Prostate gland (tissue), 2 donors: ENCODE results near the gene A3GALT2. TPM values are rescaled to one million over a fixed set of nuclear protein-coding genes. Genes with fewer than 3 reads are reported as not detected.

Experiments used
- DNase-seq: peaks from one replicate; pipeline ENCODE4 v3.0.0-alpha.2; 2019; ENCODE audit warnings: low spot score
- H3K27ac ChIP-seq, 2 donors: fragments of 200-600 bp; sonication (generic); 2 replicates each; pipeline ENCODE4 v1.5.1; 2017 to 2019
- H3K27me3 ChIP-seq: fragments of 200-600 bp; sonication (generic); replicated peaks from 2 replicates; pipeline ENCODE4 v1.5.1; 2019; ENCODE audit not compliant: insufficient read depth
- H3K36me3 ChIP-seq, 2 donors: fragments of 200-600 bp; sonication (generic); 1 replicate in 1 of 2; 2 replicates in 1 of 2; pipeline versions ENCODE4 v1.5.1 to v1.8.1; 2017 to 2019
- H3K4me1 ChIP-seq: fragments of 200-600 bp; sonication (generic); replicated peaks from 2 replicates; pipeline ENCODE4 v1.5.1; 2019
- H3K4me3 ChIP-seq, 2 donors: fragments of 200-600 bp; sonication (generic); 2 replicates each; pipeline ENCODE4 v1.5.1; 2017 to 2019
- H3K9me3 ChIP-seq: fragments of 200-600 bp; sonication (generic); 2 replicates; pipeline ENCODE4 v1.5.1; 2017
- CTCF ChIP-seq, 4 experiments: fragments of 200-600 bp in 2 of 4; fragments of 450-650 bp in 2 of 4; sonication (generic) in 2 of 4; IDR thresholded peaks; 1 replicate in 3 of 4; 2 replicates in 1 of 4; pipeline ENCODE4 v1.5.1; 2016 to 2019; ENCODE audit warnings: antibody characterized with exemption in 4 of 4, mild to moderate bottlenecking in 2 of 4, moderate library complexity in 2 of 4
- POLR2A ChIP-seq: fragments of 450-650 bp; IDR thresholded peaks from one replicate; pipeline ENCODE4 v1.6.1; 2016; ENCODE audit warnings: antibody characterized with exemption, mild to moderate bottlenecking
- POLR2AphosphoS5 ChIP-seq: sonication (generic); formaldehyde crosslinking; IDR thresholded peaks from one replicate; pipeline ENCODE4 v1.6.1; 2017; ENCODE audit warnings: antibody characterized with exemption
- WGBS: methylation state at CpG from one replicate; pipeline ENCODE4 v1.1.5; 2018; 5-methylcytosine and 5-hydroxymethylcytosine counted together
- intact Hi-C: fragments of 100-400 bp; cut with DNase I; formaldehyde crosslinking; loops from one replicate; pipeline ENCODE4 v1.14.2; 2022
- total RNA-seq, 2 donors: library from RNA; depleted of rRNA; stranded (reverse); fragments of >200 nt; gene quantifications; one replicate each; pipeline ENCODE4 v1.1.0, GENCODE V29; 2016

The A3GALT2 gene
- total RNA-seq, 2 donors from 2014 or later: 0.46 TPM; not detected in 1

GRCh38 chr1:33331444-33332356, 10.8 kb upstream of the A3GALT2 start:
- H3K27ac ChIP-seq: peak overlapping the region; percentile 50 to 57

GRCh38 chr1:33330906-33331305, 10.0 kb upstream of the A3GALT2 start:
- Histone ChIP-seq H3K27me3 (no peaks in the 10 kb centered on the region), H3K27ac (no peak overlapping the region), H3K4me3 (no peak overlapping the region), H3K9me3 (no peaks in the 10 kb centered on the region), H3K4me1 (no peaks in the 10 kb centered on the region), H3K36me3 (peaks cover 5 to 17% of the 10 kb centered on the region in 2 donors)
- WGBS: 94% methylated on average over 7 of the region's 7 CpGs
- TF ChIP-seq CTCF (IDR thresholded peaks at IDR 0.05) (no peak), POLR2AphosphoS5 (no peak), POLR2A (no peak)
- DNase-seq: no peak
- intact Hi-C loops: loop anchor here (5.0 kb wide), 1 partner anchor 74 kb away; the partner anchor contains the start of gene ZNF362

More at GRCh38 chr1:33331444-33332356, 10.8 kb upstream of the A3GALT2 start:
- Histone ChIP-seq H3K9me3 (no peaks in the 10 kb centered on the region), H3K36me3 (peaks cover 5 to 11% of the 10 kb centered on the region in 2 donors), H3K4me1 (no peaks in the 10 kb centered on the region), H3K27me3 (no peaks in the 10 kb centered on the region), H3K4me3 (no peak overlapping the region)
- intact Hi-C loops: loop anchor here (5.0 kb wide), 1 partner anchor 74 kb away; the partner anchor contains the start of gene ZNF362
- TF ChIP-seq POLR2A (no peak), POLR2AphosphoS5 (no peak), CTCF (IDR thresholded peaks at IDR 0.05) (no peak)
- 74% methylated on average over 9 of the region's 10 CpGs for WGBS
- DNase-seq: no peak

- no peak for DNase-seq
- Histone ChIP-seq H3K4me3 (no peak overlapping the region), H3K36me3 (peaks cover 8 to 22% of the 10 kb centered on the region in 2 donors), H3K9me3 (no peaks in the 10 kb centered on the region), H3K27ac (no peak overlapping the region), H3K27me3 (no peaks in the 10 kb centered on the region), H3K4me1 (no peaks in the 10 kb centered on the region)
- TF ChIP-seq CTCF (IDR thresholded peaks at IDR 0.05): no peak
- 87% methylated on average over 3 of the region's 3 CpGs for WGBS
- intact Hi-C loops: loop anchor here (5.0 kb wide), 1 partner anchor 73 kb away; the partner anchor contains the start of gene ZNF362
These were observed 9.5 kb upstream of the A3GALT2 start for GRCh38 chr1:33330361-33330890.

- Histone ChIP-seq H3K9me3 (no peaks in the 10 kb centered on the region), H3K27me3 (no peaks in the 10 kb centered on the region), H3K36me3 (peaks cover 15 to 29% of the 10 kb centered on the region in 2 donors), H3K4me1 (no peaks in the 10 kb centered on the region), H3K27ac (no peak overlapping the region), H3K4me3 (no peak overlapping the region)
- no peak for DNase-seq
- TF ChIP-seq CTCF (IDR thresholded peaks at IDR 0.05): no peak
- TF ChIP-seq POLR2A: no peak
- no peak for TF ChIP-seq POLR2AphosphoS5
- 86% methylated on average over 19 of the region's 19 CpGs for WGBS
- intact Hi-C loops: loop anchor here (5.0 kb wide), 1 partner anchor 72 kb away; the partner anchor contains the start of gene ZNF362
These were observed 8.9 kb upstream of the A3GALT2 start for GRCh38 chr1:33329600-33330305.
